ENCODE results near the gene CLCN6. TPM values are rescaled to one million over a fixed set of nuclear protein-coding genes. Genes with fewer than 3 reads are reported as not detected.

The CLCN6 gene
- total RNA-seq, 1 donor from 2014 or later = 42.9 TPM

DNA sequence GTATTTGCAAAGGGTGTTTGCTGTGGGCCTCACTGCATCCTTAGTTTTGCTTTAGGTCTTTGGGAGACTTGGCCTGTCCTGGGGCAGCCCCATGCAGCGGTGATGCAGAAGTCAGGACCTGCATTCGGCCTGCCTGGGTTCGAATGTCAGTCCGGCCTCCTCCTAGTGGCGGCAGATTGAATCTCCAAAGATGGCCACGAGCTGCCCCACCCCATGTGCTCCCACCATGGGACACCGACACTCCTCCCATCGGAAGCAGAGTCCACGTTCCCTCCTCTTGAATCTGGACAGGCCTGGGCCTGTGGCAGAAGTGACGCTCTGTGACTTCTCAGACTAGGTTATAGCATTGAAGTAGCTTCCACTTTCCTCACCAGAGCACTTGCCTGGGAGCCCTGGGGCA is 69.1 kb downstream of the CLCN6 start:
- Mint-ChIP-seq H3K4me3 (ENCODE audit: unreplicated experiment) (no peak overlapping the region), H3K9me3 (ENCODE audit: unreplicated experiment) (no peaks in the 10 kb centered on the region), H3K27me3 (ENCODE audit: unreplicated experiment) (peaks cover 10% of the 10 kb centered on the region), H3K27ac (ENCODE audit: unreplicated experiment) (no peak overlapping the region), H3K36me3 (ENCODE audit: low read depth, unreplicated experiment) (no peaks in the 10 kb centered on the region), H3K4me1 (ENCODE audit: unreplicated experiment) (no peaks in the 10 kb centered on the region)
- TF ChIP-seq, protein P1, sequence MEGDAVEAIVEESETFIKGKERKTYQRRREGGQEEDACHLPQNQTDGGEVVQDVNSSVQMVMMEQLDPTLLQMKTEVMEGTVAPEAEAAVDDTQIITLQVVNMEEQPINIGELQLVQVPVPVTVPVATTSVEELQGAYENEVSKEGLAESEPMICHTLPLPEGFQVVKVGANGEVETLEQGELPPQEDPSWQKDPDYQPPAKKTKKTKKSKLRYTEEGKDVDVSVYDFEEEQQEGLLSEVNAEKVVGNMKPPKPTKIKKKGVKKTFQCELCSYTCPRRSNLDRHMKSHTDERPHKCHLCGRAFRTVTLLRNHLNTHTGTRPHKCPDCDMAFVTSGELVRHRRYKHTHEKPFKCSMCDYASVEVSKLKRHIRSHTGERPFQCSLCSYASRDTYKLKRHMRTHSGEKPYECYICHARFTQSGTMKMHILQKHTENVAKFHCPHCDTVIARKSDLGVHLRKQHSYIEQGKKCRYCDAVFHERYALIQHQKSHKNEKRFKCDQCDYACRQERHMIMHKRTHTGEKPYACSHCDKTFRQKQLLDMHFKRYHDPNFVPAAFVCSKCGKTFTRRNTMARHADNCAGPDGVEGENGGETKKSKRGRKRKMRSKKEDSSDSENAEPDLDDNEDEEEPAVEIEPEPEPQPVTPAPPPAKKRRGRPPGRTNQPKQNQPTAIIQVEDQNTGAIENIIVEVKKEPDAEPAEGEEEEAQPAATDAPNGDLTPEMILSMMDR (IDR thresholded peaks at IDR 0.05; ENCODE audit: unreplicated experiment) = no peak
- no peak for DNase-seq (ENCODE audit: low spot score)

DNA sequence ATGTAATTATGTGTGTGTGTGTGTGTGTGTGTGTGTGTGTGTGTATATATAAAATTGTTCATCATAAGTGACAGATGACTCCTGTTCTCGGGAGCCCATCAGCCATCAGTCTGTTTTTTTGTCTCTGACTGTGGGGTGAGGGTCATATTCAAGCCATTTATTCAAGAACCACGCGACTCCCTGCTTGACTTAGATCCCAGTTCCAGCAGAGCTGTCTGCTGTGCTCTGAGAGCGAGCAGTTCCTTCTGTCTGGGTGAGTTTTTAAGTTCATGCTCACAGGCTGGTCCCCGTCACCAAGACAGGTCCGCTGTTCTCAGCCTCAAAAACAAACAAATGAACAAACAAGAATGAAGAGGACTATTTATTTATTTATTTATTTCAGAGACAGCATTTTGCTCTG is 71.1 kb downstream of the CLCN6 start:
- Mint-ChIP-seq H3K9me3 (ENCODE audit: unreplicated experiment) (no peaks in the 10 kb centered on the region), H3K4me3 (ENCODE audit: unreplicated experiment) (no peak overlapping the region), H3K27me3 (ENCODE audit: unreplicated experiment) (peaks cover 6% of the 10 kb centered on the region), H3K27ac (ENCODE audit: unreplicated experiment) (no peak overlapping the region), H3K4me1 (ENCODE audit: unreplicated experiment) (no peaks in the 10 kb centered on the region), H3K36me3 (ENCODE audit: low read depth, unreplicated experiment) (no peaks in the 10 kb centered on the region)
- DNase-seq (ENCODE audit: low spot score) = no peak
- TF ChIP-seq, protein P1 (IDR thresholded peaks at IDR 0.05; ENCODE audit: unreplicated experiment) = no peak

DNA sequence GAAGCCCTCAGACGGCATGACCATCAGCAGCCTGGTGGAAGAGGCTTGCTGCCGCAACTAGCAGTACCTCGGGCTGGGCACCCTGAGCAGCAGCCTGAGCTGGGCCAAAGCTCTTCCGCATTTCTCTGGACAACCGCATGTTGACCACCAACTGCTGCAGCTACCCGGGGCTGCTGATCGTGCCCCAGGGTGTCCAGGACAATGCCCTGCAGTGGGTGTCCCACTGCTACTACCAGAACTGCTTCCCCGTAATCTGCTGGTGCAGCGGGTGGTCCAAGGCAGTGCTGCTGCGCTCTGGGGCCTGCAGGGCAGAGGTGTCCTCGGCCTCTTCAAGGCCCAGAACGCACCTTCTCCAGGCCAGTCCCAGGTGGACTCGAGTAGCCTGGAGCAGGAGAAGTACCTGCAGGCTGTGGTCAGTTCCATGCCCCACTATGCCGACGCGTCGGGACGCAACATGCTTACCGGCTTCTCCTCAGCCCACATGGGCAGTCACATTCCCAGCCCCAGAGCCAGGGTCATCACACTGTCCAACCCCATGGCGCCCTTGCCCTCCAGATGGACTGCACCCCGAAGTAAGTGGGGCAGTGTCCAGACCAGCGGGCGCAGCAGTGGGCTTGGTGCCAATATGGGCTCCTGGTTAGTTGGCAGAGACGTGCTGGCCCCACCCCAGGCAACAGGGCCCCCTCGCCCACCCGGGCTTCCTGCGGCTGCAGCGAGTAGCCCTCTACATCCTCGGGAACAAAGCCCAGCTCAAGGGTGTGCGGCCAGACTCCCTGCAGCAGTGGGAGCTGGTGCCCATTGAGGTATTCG is 72.3 kb downstream of the CLCN6 start:
- H3K4me1 Mint-ChIP-seq (ENCODE audit: unreplicated experiment) = no peaks in the 10 kb centered on the region
- H3K27ac Mint-ChIP-seq (ENCODE audit: unreplicated experiment) = no peak overlapping the region
- peaks cover 5% of the 10 kb centered on the region for H3K27me3 Mint-ChIP-seq (ENCODE audit: unreplicated experiment)
- no peaks in the 10 kb centered on the region for H3K36me3 Mint-ChIP-seq (ENCODE audit: low read depth, unreplicated experiment)
- H3K4me3 Mint-ChIP-seq (ENCODE audit: unreplicated experiment) = no peak overlapping the region
- H3K9me3 Mint-ChIP-seq (ENCODE audit: unreplicated experiment) = no peaks in the 10 kb centered on the region
- TF ChIP-seq, protein P1 (IDR thresholded peaks at IDR 0.05; ENCODE audit: unreplicated experiment) = no peak
- no peak for DNase-seq (ENCODE audit: low spot score)

DNA sequence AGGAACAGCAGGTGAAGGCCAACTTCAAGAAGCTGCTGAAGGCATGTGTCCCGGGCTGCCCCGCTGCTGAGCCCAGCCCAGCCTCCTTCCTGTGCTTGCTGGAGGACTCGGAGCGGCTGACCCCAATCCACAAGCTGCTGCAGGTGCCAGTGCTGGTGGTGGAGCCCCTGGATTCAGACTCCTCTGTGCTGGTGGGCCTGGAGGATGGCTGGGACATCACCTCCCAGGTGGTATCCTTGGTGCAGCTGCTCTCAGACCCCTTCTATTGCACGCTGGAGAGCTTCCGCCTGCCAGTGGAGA is 72.8 kb downstream of the CLCN6 start:
- H3K9me3 Mint-ChIP-seq (ENCODE audit: unreplicated experiment) = no peaks in the 10 kb centered on the region
- H3K27ac Mint-ChIP-seq (ENCODE audit: unreplicated experiment) = no peak overlapping the region
- H3K36me3 Mint-ChIP-seq (ENCODE audit: low read depth, unreplicated experiment) = no peaks in the 10 kb centered on the region
- no peak for DNase-seq (ENCODE audit: low spot score)
- peaks cover 5% of the 10 kb centered on the region for H3K27me3 Mint-ChIP-seq (ENCODE audit: unreplicated experiment)
- no peaks in the 10 kb centered on the region for H3K4me1 Mint-ChIP-seq (ENCODE audit: unreplicated experiment)
- TF ChIP-seq, protein P1 (IDR thresholded peaks at IDR 0.05; ENCODE audit: unreplicated experiment) = no peak
- no peak overlapping the region for H3K4me3 Mint-ChIP-seq (ENCODE audit: unreplicated experiment)

DNA sequence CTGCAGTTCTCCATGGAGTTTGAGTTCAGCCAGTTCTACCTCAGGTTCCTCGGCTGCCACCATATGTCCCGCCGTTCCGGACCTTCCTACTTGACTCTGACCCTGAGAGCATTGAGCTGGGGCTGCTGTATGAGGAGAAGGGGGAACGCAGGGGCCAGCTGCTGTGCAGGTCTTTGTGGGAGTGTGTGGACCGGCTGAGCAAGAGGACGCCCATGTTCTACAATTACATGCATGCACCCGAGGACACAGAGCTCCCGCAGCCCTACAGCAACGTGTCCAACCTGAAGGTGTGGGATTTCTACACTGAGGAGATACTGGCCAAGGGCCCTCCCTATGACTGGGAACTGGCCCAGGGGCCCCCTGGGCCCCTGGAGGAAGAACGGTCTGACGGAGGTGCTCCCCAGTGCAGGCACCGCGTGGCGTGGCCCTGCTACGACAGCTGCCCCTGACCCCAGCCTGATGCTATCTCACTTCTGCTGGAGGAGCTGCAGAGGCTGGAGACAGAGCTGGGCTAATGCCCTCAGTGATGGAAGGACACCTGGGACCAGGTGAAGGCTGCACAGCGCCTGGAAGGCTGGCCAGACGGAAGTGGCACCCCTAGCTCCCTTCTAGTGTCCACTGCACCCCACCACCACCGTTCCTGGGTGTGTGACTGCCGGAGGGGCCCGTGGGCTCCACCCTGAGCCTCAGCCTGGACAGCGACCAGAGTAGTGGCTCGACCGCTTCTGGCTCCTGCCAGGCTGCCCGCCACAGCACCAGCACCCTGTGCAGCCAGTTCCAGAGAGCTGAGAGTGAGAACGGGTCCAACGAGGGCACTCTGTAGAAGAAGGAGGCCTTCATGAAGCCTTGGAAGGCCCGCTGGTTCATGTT is 73.6 kb downstream of the CLCN6 start:
- no peak for DNase-seq (ENCODE audit: low spot score)
- no peaks in the 10 kb centered on the region for H3K36me3 Mint-ChIP-seq (ENCODE audit: low read depth, unreplicated experiment)
- TF ChIP-seq, protein P1 (IDR thresholded peaks at IDR 0.05; ENCODE audit: unreplicated experiment) = no peak
- H3K9me3 Mint-ChIP-seq (ENCODE audit: unreplicated experiment) = no peaks in the 10 kb centered on the region
- H3K27me3 Mint-ChIP-seq (ENCODE audit: unreplicated experiment) = peaks cover 5% of the 10 kb centered on the region
- no peaks in the 10 kb centered on the region for H3K4me1 Mint-ChIP-seq (ENCODE audit: unreplicated experiment)
- H3K27ac Mint-ChIP-seq (ENCODE audit: unreplicated experiment) = no peak overlapping the region
- no peak overlapping the region for H3K4me3 Mint-ChIP-seq (ENCODE audit: unreplicated experiment)

All from endothelial cell (in vitro differentiated cells).